SK-N-SH treated with all-trans-retinoic acid at 6 μM for 48 hours (cell line): ENCODE measurements around the gene MAGEA6.
"Not testable (repeated sequence)": the region's sequence is repeated elsewhere in the genome, so short reads cannot be mapped to it uniquely, and the experiment has no call there.

Experiments used
- ATAC-seq: fragments of 200-7000 bp; cut with Tn5 transposase; 3 replicates; pipeline ENCODE4 v1.9.1; 2020; ENCODE audit warnings: mild to moderate bottlenecking, moderate library complexity
- BACH2 ChIP-seq: fragments of 250-450 bp; sonication (Bioruptor Pico); IDR thresholded peaks from 2 replicates; pipeline ENCODE4 v1.9.0; 2021; ENCODE audit warnings: mild to moderate bottlenecking, borderline replicate concordance
- CREB5 ChIP-seq: fragments of 250-450 bp; sonication (Bioruptor Pico); IDR thresholded peaks from 2 replicates; pipeline ENCODE4 v1.5.1; 2020; ENCODE audit warnings: low read depth, mild to moderate bottlenecking, moderate library complexity
- GLIS3 ChIP-seq: fragments of 250-450 bp; sonication (Bioruptor Pico); IDR thresholded peaks from 2 replicates; pipeline ENCODE4 v1.5.0; 2020; ENCODE audit warnings: mild to moderate bottlenecking, moderate library complexity
- ISL1 ChIP-seq: fragments of 250-450 bp; sonication (Bioruptor Pico); IDR thresholded peaks from 2 replicates; pipeline ENCODE4 v2.1.2; 2022; ENCODE audit warnings: mild to moderate bottlenecking, moderate library complexity
- PATZ1 ChIP-seq: fragments of 250-450 bp; sonication (Bioruptor Pico); IDR thresholded peaks from 2 replicates; pipeline ENCODE4 v1.8.0; 2020; ENCODE audit warnings: mild to moderate bottlenecking, moderate library complexity, borderline replicate concordance
- POU6F1 ChIP-seq: fragments of 250-450 bp; sonication (Bioruptor Pico); IDR thresholded peaks from 2 replicates; pipeline ENCODE4 v1.8.0; 2021; ENCODE audit warnings: low read depth, mild to moderate bottlenecking, moderate library complexity, borderline replicate concordance
- PPARA ChIP-seq: fragments of 250-450 bp; sonication (Bioruptor Pico); IDR thresholded peaks from 2 replicates; pipeline ENCODE4 v1.5.0; 2020; ENCODE audit warnings: mild to moderate bottlenecking, borderline replicate concordance
- SNAI2 ChIP-seq: fragments of 250-450 bp; sonication (Bioruptor Pico); IDR thresholded peaks from 2 replicates; pipeline ENCODE4 v1.5.0; 2020; ENCODE audit warnings: mild to moderate bottlenecking, moderate library complexity
- TOX ChIP-seq: fragments of 250-450 bp; sonication (Bioruptor Pico); IDR thresholded peaks from 2 replicates; pipeline ENCODE4 v1.8.0; 2021; ENCODE audit warnings: mild to moderate bottlenecking, moderate library complexity, borderline replicate concordance
- ZC3H10 ChIP-seq: fragments of 250-450 bp; sonication (Bioruptor Pico); IDR thresholded peaks from 2 replicates; pipeline ENCODE4 v1.5.1; 2021; ENCODE audit warnings: mild to moderate bottlenecking, moderate library complexity
- ZFP3 ChIP-seq: fragments of 250-450 bp; sonication (Bioruptor Pico); IDR thresholded peaks from 2 replicates; pipeline ENCODE4 v1.5.0; 2020; ENCODE audit warnings: mild to moderate bottlenecking, moderate library complexity

The MAGEA6 gene

GRCh38 chrX:152798945-152799344, 29.5 kb upstream of the MAGEA6 start:
- ATAC-seq, result no peak
- TF ChIP-seq PATZ1 (CRISPR knock-in tag), result no peak
- TF ChIP-seq TOX (CRISPR knock-in tag), result no peak
- no peak for TF ChIP-seq CREB5 (CRISPR knock-in tag)
- no peak for TF ChIP-seq ZFP3 (CRISPR knock-in tag)

GRCh38 chrX:152787062-152787461, 17.6 kb upstream of the MAGEA6 start:
- peak; percentile 86 for ATAC-seq

- not testable (repeated sequence) for ATAC-seq
Observed at GRCh38 chrX:152766562-152766961, 2.9 kb downstream of the MAGEA6 start.

- not testable (repeated sequence) for ATAC-seq
Observed at GRCh38 chrX:152761582-152761981, 7.9 kb downstream of the MAGEA6 start.

GRCh38 chrX:152759544-152759943, 9.9 kb downstream of the MAGEA6 start:
- ATAC-seq, result not testable (repeated sequence)

- not testable (repeated sequence) for ATAC-seq
Observed at GRCh38 chrX:152758918-152759317, 10.6 kb downstream of the MAGEA6 start, which contains the start of gene CSAG3. Gene CSAG3, plus strand, starts transcription at chrX:152759218.

- ATAC-seq, result not testable (repeated sequence)
Observed at GRCh38 chrX:152754871-152755270, 14.6 kb downstream of the MAGEA6 start.

GRCh38 chrX:152753686-152754650, 15.5 kb downstream of the MAGEA6 start, which contains the start of gene MAGEA2:
Gene MAGEA2, minus strand, starts transcription at chrX:152753842. Its CDS starts 2,479 bp downstream, at chrX:152751363.
- peak; percentile 90 for ATAC-seq

GRCh38 chrX:152738560-152738959, 30.9 kb downstream of the MAGEA6 start:
- TF ChIP-seq ZFP3 (CRISPR knock-in tag) (no peak), ZC3H10 (CRISPR knock-in tag) (no peak), SNAI2 (CRISPR knock-in tag) (no peak), GLIS3 (CRISPR knock-in tag) (no peak), BACH2 (CRISPR knock-in tag) (no peak), PPARA (CRISPR knock-in tag) (no peak), POU6F1 (no peak), ISL1 (CRISPR knock-in tag) (no peak)
- ATAC-seq, result no peak

- ATAC-seq, result not testable (repeated sequence)
Observed at GRCh38 chrX:152736528-152736927, 33.0 kb downstream of the MAGEA6 start.
